Left lung (tissue), 10 donors: ENCODE data around the gene MARK3. TPM values are rescaled to one million over a fixed set of nuclear protein-coding genes. Genes with fewer than 3 reads are reported as not detected.
A peak's percentile ranks its signal among the peaks of the same experiment; 100 is the strongest.

Experiments used
- ATAC-seq: fragments of 200-7000 bp; cut with Tn5 transposase; one replicate; pipeline ENCODE4 v1.9.1; 2020; ENCODE audit warnings: moderate library complexity
- DNase-seq, 4 donors: peaks; one replicate each; pipeline ENCODE4 v3.0.0-alpha.2; 2013 to 2020
- H3K27ac ChIP-seq, 2 donors: fragments of 200-600 bp; sonication (generic) in 1 of 2; one replicate each; pipeline versions ENCODE4 v1.5.0 to v1.8.0; 2020 to 2021
- H3K27me3 ChIP-seq, 2 donors: fragments of 200-600 bp; sonication (generic) in 1 of 2; one replicate each; pipeline versions ENCODE4 v1.5.0 to v1.8.0; 2020 to 2021
- H3K36me3 ChIP-seq, 2 donors: fragments of 200-600 bp; sonication (generic) in 1 of 2; one replicate each; pipeline versions ENCODE4 v1.5.0 to v1.8.0; 2020 to 2021
- H3K4me1 ChIP-seq, 2 donors: fragments of 200-600 bp; one replicate each; pipeline ENCODE4 v1.8.0; 2021
- H3K4me3 ChIP-seq, 2 donors: fragments of 200-600 bp; sonication (generic) in 1 of 2; one replicate each; pipeline versions ENCODE4 v1.5.0 to v1.8.0; 2020 to 2021; ENCODE audit warnings: mild to moderate bottlenecking in 1 of 2
- H3K9me3 ChIP-seq, 2 donors: fragments of 200-600 bp; sonication (generic) in 1 of 2; one replicate each; pipeline versions ENCODE4 v1.5.0 to v1.8.0; 2020 to 2021
- CTCF ChIP-seq, 2 donors: fragments of 200-600 bp; sonication (generic) in 1 of 2; IDR thresholded peaks; one replicate each; pipeline versions ENCODE4 v1.5.0 to v1.8.0; 2021; ENCODE audit warnings: antibody characterized with exemption in 2 of 2
- intact Hi-C, 2 donors: fragments of 100-400 bp; cut with DNase I; formaldehyde crosslinking; loops; one replicate each; pipeline versions ENCODE4 v1.11.2 to v1.14.2; 2022
- polyA plus RNA-seq, 6 donors: library from polyadenylated mRNA; unstranded; fragments of 120-200 nt; gene quantifications; one replicate each; pipeline ENCODE4 v1.2.1, GENCODE V29; 2013; ENCODE audit not compliant: insufficient read length in 6 of 6
- total RNA-seq, 2 donors: library from RNA; stranded (reverse); fragmentation: NEBNext Ultra II Directional; extraction: Animal tissue kit (Norgen Biotek cat#: 25700); gene quantifications; one replicate each; pipeline ENCODE4 v1.2.1, GENCODE V29; 2021
- donor health status: DM: no; HTN: yes; CAD: no.
- donor health status: DM: no; HTN: no; CAD: no.

Gene MARK3
- total and polyA plus RNA-seq, 8 donors: 78.8 to 135 (median 122) TPM

- peak overlapping the region in 1 of 2 donors; percentile 58 for H3K27ac ChIP-seq
- H3K27me3 ChIP-seq: no peaks in the 10 kb centered on the region
- no peaks in the 10 kb centered on the region for H3K9me3 ChIP-seq
- intact Hi-C loops: no loop called here
- H3K36me3 ChIP-seq: peaks cover 0 to 51% of the 10 kb centered on the region in 2 donors
- peaks cover 25 to 60% of the 10 kb centered on the region in 2 donors for H3K4me1 ChIP-seq
- ATAC-seq (no peak), DNase-seq (no peak)
- H3K4me3 ChIP-seq: no peak overlapping the region
- TF ChIP-seq CTCF (IDR thresholded peaks at IDR 0.05): no peak
Measured at GRCh38 chr14:103408491-103409155, 23.4 kb downstream of the MARK3 start.

- ATAC-seq: no peak
- H3K4me3 ChIP-seq: no peak overlapping the region
- H3K27me3 ChIP-seq: no peaks in the 10 kb centered on the region
- H3K9me3 ChIP-seq: no peaks in the 10 kb centered on the region
- peaks cover 18 to 43% of the 10 kb centered on the region in 2 donors for H3K4me1 ChIP-seq
- H3K36me3 ChIP-seq: peaks cover 0 to 32% of the 10 kb centered on the region in 2 donors
- DNase-seq: no peak
- intact Hi-C loops: no loop called here
- TF ChIP-seq CTCF (IDR thresholded peaks at IDR 0.05): no peak
- peak overlapping the region in 1 of 2 donors; percentile 84 for H3K27ac ChIP-seq
Measured at GRCh38 chr14:103416916-103417315, 31.7 kb downstream of the MARK3 start.

- no peak for TF ChIP-seq CTCF (IDR thresholded peaks at IDR 0.05)
- Histone ChIP-seq H3K27ac (peak overlapping the region in 1 of 2 donors; percentile 84), H3K4me1 (peaks cover 18 to 55% of the 10 kb centered on the region in 2 donors), H3K36me3 (peaks cover 0 to 17% of the 10 kb centered on the region in 2 donors), H3K4me3 (no peak overlapping the region), H3K9me3 (no peaks in the 10 kb centered on the region), H3K27me3 (no peaks in the 10 kb centered on the region)
- DNase-seq (no peak), ATAC-seq (peak; percentile 63)
- intact Hi-C loops: no loop called here
Measured at GRCh38 chr14:103418481-103418818, 33.2 kb downstream of the MARK3 start.

GRCh38 chr14:103421556-103421955 lies 36.3 kb downstream of the MARK3 start:
- no peak for TF ChIP-seq CTCF (IDR thresholded peaks at IDR 0.05)
- intact Hi-C loops: no loop called here
- H3K27ac ChIP-seq: peak overlapping the region in 1 of 2 donors; percentile 14
- H3K27me3 ChIP-seq: no peaks in the 10 kb centered on the region
- H3K4me1 ChIP-seq: peaks cover 17 to 54% of the 10 kb centered on the region in 2 donors
- ATAC-seq: no peak
- H3K36me3 ChIP-seq: peaks cover 0 to 2% of the 10 kb centered on the region in 2 donors
- no peak overlapping the region for H3K4me3 ChIP-seq
- H3K9me3 ChIP-seq: no peaks in the 10 kb centered on the region
- DNase-seq: no peak

- intact Hi-C loops: no loop called here
- no peak for TF ChIP-seq CTCF (IDR thresholded peaks at IDR 0.05)
- Histone ChIP-seq H3K4me3 (no peak overlapping the region), H3K27me3 (no peaks in the 10 kb centered on the region), H3K36me3 (no peaks in the 10 kb centered on the region), H3K4me1 (peaks cover 12 to 54% of the 10 kb centered on the region in 2 donors), H3K27ac (peak overlapping the region; percentile 14 to 31), H3K9me3 (no peaks in the 10 kb centered on the region)
- ATAC-seq (peak; percentile 49), DNase-seq (no peak)
Measured at GRCh38 chr14:103423050-103423461, 37.8 kb downstream of the MARK3 start.
